Measurements from ENCODE around the gene SDK1.
A peak's percentile ranks its signal among the peaks of the same experiment; 100 is the strongest.

The SDK1 gene

GRCh38 chr7:4267341-4268039 is 966.4 kb downstream of the SDK1 start:
- DNase-seq: peak; percentile 43

GRCh38 chr7:4268040-4268965 is 967.3 kb downstream of the SDK1 start:
- peak; percentile 43 for DNase-seq

GRCh38 chr7:4269086-4269485 is 968.0 kb downstream of the SDK1 start:
- DNase-seq: no peak

GRCh38 chr7:4269746-4270145 is 968.7 kb downstream of the SDK1 start:
- DNase-seq: no peak

- no peak for DNase-seq
These were observed 969.2 kb downstream of the SDK1 start for GRCh38 chr7:4270268-4270667.

GRCh38 chr7:4270941-4271715 is 970.1 kb downstream of the SDK1 start:
- no peak for DNase-seq

GRCh38 chr7:4271716-4272015 is 970.6 kb downstream of the SDK1 start:
- DNase-seq: no peak

GRCh38 chr7:4272141-4272540 is 971.1 kb downstream of the SDK1 start:
- DNase-seq: no peak

GRCh38 chr7:4273566-4274230 is 972.6 kb downstream of the SDK1 start:
- no peak for DNase-seq

GRCh38 chr7:4274286-4274685 is 973.2 kb downstream of the SDK1 start:
- DNase-seq: no peak

GRCh38 chr7:4277936-4278335 is 976.9 kb downstream of the SDK1 start:
- DNase-seq: no peak

GRCh38 chr7:4279216-4279615 is 978.2 kb downstream of the SDK1 start:
- no peak for DNase-seq

- DNase-seq: no peak
These were observed 980.4 kb downstream of the SDK1 start for GRCh38 chr7:4281231-4281993.

GRCh38 chr7:4282434-4283223 is 981.6 kb downstream of the SDK1 start:
- peak; percentile 89 for DNase-seq

- no peak for DNase-seq
These were observed 985.3 kb downstream of the SDK1 start for GRCh38 chr7:4286351-4286750.

- DNase-seq: no peak
These were observed 987.8 kb downstream of the SDK1 start for GRCh38 chr7:4288791-4289394.

- no peak for DNase-seq
These were observed 996.3 kb downstream of the SDK1 start for GRCh38 chr7:4297165-4297917.

- DNase-seq: no peak
These were observed 996.8 kb downstream of the SDK1 start for GRCh38 chr7:4297918-4298219.

GRCh38 chr7:4299431-4299830 is 998.4 kb downstream of the SDK1 start:
- DNase-seq: no peak

- DNase-seq: no peak
These were observed 1001.3 kb downstream of the SDK1 start for GRCh38 chr7:4302203-4302905.

Measured in islet precursor cell (in vitro differentiated cells).